ENCODE data around the gene LAMC1.

LAMC1 gene

DNA sequence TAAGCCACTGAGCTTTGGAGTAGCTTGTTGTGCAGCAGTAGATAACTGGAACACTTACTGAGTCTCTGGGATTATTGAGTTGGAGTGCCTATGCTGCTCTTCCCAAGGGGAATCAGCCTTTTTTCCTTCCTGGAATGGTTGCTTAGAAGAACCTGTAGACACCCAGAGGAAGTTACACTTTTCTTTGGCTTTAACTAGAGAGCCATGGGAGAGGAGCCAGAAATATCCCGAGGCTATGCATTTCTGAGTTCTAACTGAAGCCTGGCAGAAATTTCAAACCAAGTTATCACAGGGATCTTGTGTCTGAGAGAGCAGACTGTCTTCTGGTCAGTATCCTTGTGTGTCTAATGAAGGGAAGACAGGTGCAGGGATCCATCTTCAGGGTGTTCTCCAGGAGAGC is 28.3 kb downstream of the LAMC1 start:
- no peak overlapping the region for H3K4me3 ChIP-seq (ENCODE audit: low read depth, low read length)
- no peak for DNase-seq (ENCODE audit: low read depth)
- TF ChIP-seq, protein P1, sequence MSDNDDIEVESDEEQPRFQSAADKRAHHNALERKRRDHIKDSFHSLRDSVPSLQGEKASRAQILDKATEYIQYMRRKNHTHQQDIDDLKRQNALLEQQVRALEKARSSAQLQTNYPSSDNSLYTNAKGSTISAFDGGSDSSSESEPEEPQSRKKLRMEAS (IDR thresholded peaks at IDR 0.05; ENCODE audit: low read depth, low read length), result no peak
- no peak for TF ChIP-seq MYC (IDR thresholded peaks at IDR 0.05; ENCODE audit: low read depth, low read length)
- TF ChIP-seq, protein P2, sequence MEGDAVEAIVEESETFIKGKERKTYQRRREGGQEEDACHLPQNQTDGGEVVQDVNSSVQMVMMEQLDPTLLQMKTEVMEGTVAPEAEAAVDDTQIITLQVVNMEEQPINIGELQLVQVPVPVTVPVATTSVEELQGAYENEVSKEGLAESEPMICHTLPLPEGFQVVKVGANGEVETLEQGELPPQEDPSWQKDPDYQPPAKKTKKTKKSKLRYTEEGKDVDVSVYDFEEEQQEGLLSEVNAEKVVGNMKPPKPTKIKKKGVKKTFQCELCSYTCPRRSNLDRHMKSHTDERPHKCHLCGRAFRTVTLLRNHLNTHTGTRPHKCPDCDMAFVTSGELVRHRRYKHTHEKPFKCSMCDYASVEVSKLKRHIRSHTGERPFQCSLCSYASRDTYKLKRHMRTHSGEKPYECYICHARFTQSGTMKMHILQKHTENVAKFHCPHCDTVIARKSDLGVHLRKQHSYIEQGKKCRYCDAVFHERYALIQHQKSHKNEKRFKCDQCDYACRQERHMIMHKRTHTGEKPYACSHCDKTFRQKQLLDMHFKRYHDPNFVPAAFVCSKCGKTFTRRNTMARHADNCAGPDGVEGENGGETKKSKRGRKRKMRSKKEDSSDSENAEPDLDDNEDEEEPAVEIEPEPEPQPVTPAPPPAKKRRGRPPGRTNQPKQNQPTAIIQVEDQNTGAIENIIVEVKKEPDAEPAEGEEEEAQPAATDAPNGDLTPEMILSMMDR (IDR thresholded peaks at IDR 0.05; ENCODE audit: low read depth, low read length), result no peak
- TF ChIP-seq POLR2A (IDR thresholded peaks at IDR 0.05; ENCODE audit: extremely low read depth, insufficient read length), result no peak

DNA sequence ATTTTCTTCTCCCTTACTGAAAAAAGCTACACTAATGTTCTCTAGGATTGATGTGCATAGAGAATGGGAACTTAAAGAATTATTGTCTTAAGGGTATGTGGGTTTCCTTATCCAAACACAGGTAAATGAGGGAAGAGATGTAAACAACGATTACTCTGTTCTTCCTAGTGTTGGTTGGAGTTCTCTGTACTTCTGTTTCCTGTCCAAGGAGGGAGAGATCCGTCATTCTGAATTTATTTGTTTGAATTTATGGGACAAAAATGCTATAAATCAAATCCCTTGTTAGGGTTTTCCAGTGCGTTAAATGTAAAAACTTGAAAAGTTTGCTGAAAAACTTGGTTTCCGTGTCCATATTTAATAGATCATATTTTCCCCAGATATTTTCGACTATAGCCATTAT is 29.6 kb downstream of the LAMC1 start:
- no peak for DNase-seq (ENCODE audit: low read depth)
- TF ChIP-seq MYC (IDR thresholded peaks at IDR 0.05; ENCODE audit: low read depth, low read length), result no peak
- TF ChIP-seq, protein P2 (IDR thresholded peaks at IDR 0.05; ENCODE audit: low read depth, low read length), result no peak
- TF ChIP-seq, protein P1 (IDR thresholded peaks at IDR 0.05; ENCODE audit: low read depth, low read length), result no peak
- H3K4me3 ChIP-seq (ENCODE audit: low read depth, low read length), result no peak overlapping the region

DNA sequence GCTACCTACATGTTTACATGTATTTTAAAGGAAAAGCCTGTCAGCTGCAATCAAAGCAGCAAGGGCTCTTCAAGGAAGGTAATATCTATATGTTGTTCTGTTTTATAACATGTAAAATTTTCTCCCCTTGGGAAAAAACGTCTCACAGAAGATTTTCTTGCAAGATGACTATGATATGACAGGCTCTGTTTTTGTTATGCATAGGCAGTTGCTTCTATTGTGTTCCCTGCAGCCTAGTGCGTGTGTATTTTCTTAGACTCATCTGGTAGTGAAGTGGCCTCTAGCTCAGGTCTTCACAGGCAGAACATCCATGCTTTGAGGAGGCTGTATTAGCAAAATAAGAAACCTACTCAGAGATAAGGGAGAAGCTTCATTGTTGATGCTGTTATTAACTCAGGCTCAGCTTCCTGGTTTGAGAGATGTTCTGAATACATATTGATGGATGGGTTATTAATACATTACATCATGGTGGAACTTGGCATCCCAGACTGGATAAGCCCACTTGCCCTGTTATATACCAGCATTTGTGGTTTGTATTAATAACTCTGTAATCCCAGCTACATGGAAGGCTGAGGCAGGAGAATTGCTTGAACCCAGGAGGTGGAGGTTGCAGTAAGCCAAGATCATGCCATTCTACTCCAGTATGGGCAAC is 35.8 kb downstream of the LAMC1 start:
- DNase-seq (ENCODE audit: low read depth), result no peak
- TF ChIP-seq POLR2A (IDR thresholded peaks at IDR 0.05; ENCODE audit: extremely low read depth, insufficient read length) (no peak), MYC (IDR thresholded peaks at IDR 0.05; ENCODE audit: low read depth, low read length) (no peak)
- TF ChIP-seq, protein P1 (IDR thresholded peaks at IDR 0.05; ENCODE audit: low read depth, low read length), result no peak
- TF ChIP-seq, protein P2 (IDR thresholded peaks at IDR 0.05; ENCODE audit: low read depth, low read length), result no peak
- H3K4me3 ChIP-seq (ENCODE audit: low read depth, low read length), result no peak overlapping the region

DNA sequence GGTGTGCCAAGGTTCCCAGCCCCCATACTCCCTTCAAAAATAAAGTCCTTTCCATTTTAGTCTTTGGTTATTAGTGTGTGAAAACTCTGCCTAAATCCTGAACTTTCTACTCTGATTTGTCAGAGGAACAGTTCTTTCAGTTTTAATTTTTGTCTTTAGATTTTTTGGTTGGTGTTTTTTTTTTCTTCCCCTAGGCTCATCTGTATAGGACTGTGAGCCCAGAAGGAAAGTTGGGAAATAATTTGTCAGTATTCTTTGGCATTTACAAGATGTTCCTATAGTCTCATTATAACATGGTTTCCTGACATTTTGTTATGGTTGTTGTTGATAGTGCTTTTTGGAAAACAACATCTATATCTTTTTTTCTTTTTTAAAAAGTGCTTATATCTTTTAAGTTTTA is 38.0 kb downstream of the LAMC1 start:
- TF ChIP-seq, protein P1 (IDR thresholded peaks at IDR 0.05; ENCODE audit: low read depth, low read length), result no peak
- TF ChIP-seq, protein P2 (IDR thresholded peaks at IDR 0.05; ENCODE audit: low read depth, low read length), result no peak
- TF ChIP-seq POLR2A (IDR thresholded peaks at IDR 0.05; ENCODE audit: extremely low read depth, insufficient read length), result no peak
- TF ChIP-seq MYC (IDR thresholded peaks at IDR 0.05; ENCODE audit: low read depth, low read length), result no peak
- no peak overlapping the region for H3K4me3 ChIP-seq (ENCODE audit: low read depth, low read length)
- DNase-seq (ENCODE audit: low read depth), result no peak

DNA sequence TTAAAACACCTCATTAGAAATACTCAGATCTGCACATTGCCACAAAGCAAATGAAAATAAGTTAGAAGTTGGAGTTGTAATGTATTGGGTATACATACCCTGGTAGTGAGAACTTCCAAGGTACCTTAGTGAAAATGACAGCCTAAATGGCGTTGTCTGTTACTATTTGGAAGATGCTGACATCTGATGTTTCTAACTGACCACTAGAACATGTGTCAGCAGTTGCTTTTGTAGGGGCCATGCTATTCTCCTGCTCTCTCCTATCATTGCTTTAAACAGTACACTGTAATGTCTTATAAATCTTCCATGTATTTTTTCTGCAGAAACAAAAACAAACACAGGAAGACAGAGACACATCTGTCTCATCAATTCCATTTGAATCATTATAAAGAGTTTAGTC is 40.1 kb downstream of the LAMC1 start:
- no peak overlapping the region for H3K4me3 ChIP-seq (ENCODE audit: low read depth, low read length)
- TF ChIP-seq POLR2A (IDR thresholded peaks at IDR 0.05; ENCODE audit: extremely low read depth, insufficient read length) (no peak), MYC (IDR thresholded peaks at IDR 0.05; ENCODE audit: low read depth, low read length) (no peak)
- TF ChIP-seq, protein P1 (IDR thresholded peaks at IDR 0.05; ENCODE audit: low read depth, low read length), result no peak
- TF ChIP-seq, protein P2 (IDR thresholded peaks at IDR 0.05; ENCODE audit: low read depth, low read length), result no peak
- no peak for DNase-seq (ENCODE audit: low read depth)
